Cardiac muscle cell (in vitro differentiated cells and primary cell): ENCODE data around the gene ITIH4. TPM values are rescaled to one million over a fixed set of nuclear protein-coding genes. Genes with fewer than 3 reads are reported as not detected.

Source experiments
- DNase-seq, 2 donors: peaks; one replicate each; pipeline versions ENCODE4 v3.0.0 to v3.0.0-alpha.2; 2010 to 2017; ENCODE audit warnings: low read depth in 1 of 2, low spot score in 1 of 2
- H3K27ac ChIP-seq: fragments of 200-600 bp; sonication (generic); 2 replicates; pipeline ENCODE4 v1.5.1; 2016
- H3K27me3 ChIP-seq: fragments of 200-600 bp; sonication (generic); 2 replicates; pipeline ENCODE4 v1.6.0; 2016; ENCODE audit warnings: control low read depth
- H3K36me3 ChIP-seq: fragments of 200-600 bp; sonication (generic); 2 replicates; pipeline ENCODE4 v1.5.1; 2016; ENCODE audit warnings: control low read depth
- H3K4me1 ChIP-seq: fragments of 200-600 bp; sonication (generic); 2 replicates; pipeline ENCODE4 v1.8.1; 2017; ENCODE audit warnings: low read depth, mild to moderate bottlenecking, mixed run types
- H3K4me3 ChIP-seq: fragments of 200-600 bp; sonication (generic); 2 replicates; pipeline ENCODE4 v1.5.1; 2016; ENCODE audit warnings: mild to moderate bottlenecking
- H3K9me3 ChIP-seq: fragments of 200-600 bp; sonication (generic); 2 replicates; pipeline ENCODE4 v1.5.1; 2017; ENCODE audit warnings: low read depth, mild to moderate bottlenecking, control low read depth
- polyA plus RNA-seq: library from polyadenylated mRNA; unstranded; fragments of >200 nt; fragmentation: Nextera tagmentation; extraction: Ambion mirVana; gene quantifications from 2 replicates; pipeline ENCODE4 v1.2.1, GENCODE V29; 2016
- total RNA-seq: library from RNA; depleted of rRNA; stranded (reverse); fragments of >200 nt; gene quantifications from 2 replicates; pipeline ENCODE4 v1.2.3, GENCODE V29; 2016
- TF ChIP-seq, protein P1 (sequence below): IDR thresholded peaks from 2 replicates; pipeline ENCODE4 v1.5.1; 2012; ENCODE audit warnings: low read depth, mild to moderate bottlenecking, low read length

ITIH4 gene
- total and polyA plus RNA-seq, 2 experiments from 2014 or later: 2.0 to 2.9 TPM

DNA sequence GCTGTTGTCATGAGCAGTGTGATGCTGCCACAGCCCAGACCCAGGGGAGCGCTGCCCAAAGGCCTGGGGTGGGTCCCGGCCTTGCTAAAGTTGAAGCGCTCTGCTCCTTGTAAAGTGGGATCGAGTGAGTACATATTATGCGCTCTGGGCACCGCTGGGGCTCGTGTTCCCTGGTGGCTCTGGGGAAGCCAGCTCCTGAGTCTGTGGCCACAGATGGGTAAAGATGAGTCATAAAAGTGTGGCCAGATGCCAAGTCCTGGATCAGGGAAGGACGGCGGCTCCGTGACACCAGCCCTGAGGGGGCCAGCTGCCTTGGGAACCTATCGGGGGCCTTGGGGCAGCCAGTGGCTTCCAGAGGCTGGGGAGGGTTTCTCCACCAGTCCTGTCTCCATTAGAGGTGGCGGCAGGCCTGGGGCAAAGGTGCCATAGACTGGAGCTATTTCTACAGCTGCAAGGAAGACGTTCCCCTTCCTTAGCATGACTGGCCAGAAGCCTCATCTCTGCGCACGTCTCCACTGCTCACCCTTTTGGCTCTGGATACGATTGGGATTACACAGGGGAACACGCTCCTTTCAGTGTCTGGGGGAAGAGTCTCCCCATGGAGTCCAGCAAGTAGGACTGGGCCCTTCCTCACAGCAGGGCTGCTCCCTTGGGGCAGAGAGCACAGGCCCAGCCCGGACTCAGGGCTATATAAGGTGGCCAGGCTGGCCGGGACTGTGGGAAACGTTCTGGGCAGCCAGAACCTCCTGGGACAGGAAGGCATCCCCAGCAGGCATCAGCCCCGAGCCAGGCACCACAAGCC, 1.2 kb upstream of the ITIH4 start:
- Histone ChIP-seq H3K27ac (no peak overlapping the region), H3K36me3 (no peaks in the 10 kb centered on the region), H3K9me3 (no peaks in the 10 kb centered on the region), H3K4me1 (no peaks in the 10 kb centered on the region), H3K4me3 (no peak overlapping the region), H3K27me3 (no peaks in the 10 kb centered on the region)
- TF ChIP-seq, protein P1, sequence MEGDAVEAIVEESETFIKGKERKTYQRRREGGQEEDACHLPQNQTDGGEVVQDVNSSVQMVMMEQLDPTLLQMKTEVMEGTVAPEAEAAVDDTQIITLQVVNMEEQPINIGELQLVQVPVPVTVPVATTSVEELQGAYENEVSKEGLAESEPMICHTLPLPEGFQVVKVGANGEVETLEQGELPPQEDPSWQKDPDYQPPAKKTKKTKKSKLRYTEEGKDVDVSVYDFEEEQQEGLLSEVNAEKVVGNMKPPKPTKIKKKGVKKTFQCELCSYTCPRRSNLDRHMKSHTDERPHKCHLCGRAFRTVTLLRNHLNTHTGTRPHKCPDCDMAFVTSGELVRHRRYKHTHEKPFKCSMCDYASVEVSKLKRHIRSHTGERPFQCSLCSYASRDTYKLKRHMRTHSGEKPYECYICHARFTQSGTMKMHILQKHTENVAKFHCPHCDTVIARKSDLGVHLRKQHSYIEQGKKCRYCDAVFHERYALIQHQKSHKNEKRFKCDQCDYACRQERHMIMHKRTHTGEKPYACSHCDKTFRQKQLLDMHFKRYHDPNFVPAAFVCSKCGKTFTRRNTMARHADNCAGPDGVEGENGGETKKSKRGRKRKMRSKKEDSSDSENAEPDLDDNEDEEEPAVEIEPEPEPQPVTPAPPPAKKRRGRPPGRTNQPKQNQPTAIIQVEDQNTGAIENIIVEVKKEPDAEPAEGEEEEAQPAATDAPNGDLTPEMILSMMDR: no peak
- peak in 1 of 2 donors; percentile 74 for DNase-seq

DNA sequence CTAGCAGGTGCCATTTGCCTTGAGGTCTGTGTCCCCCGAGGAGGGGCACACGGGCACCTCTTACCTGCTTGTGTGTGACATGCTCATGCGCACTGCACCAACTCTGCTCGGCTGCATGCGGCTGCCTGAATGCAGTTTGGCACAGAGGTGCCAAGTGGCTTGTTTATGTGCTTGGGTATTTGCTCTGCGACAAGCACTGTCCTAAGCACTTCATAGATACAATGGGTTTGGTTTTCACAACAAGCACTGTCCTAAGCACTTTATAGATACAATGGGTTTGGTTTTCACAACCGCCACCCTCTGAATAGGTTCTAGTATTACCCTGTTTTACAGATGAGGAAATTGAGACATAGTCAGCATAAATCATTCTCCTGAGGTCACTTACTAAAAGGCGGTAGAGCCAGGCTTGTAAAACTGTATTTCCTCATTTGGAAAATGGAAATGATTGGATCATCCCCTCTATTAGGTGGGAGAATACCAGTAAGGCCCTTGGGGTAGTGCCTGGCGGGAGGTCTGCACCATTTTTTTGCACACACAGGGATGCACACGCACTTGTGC, 487 bp downstream of the ITIH4 start:
- Histone ChIP-seq H3K9me3 (no peaks in the 10 kb centered on the region), H3K4me3 (no peak overlapping the region), H3K27ac (no peak overlapping the region), H3K36me3 (no peaks in the 10 kb centered on the region), H3K27me3 (no peaks in the 10 kb centered on the region), H3K4me1 (no peaks in the 10 kb centered on the region)
- DNase-seq: no peak
- TF ChIP-seq, protein P1: no peak

DNA sequence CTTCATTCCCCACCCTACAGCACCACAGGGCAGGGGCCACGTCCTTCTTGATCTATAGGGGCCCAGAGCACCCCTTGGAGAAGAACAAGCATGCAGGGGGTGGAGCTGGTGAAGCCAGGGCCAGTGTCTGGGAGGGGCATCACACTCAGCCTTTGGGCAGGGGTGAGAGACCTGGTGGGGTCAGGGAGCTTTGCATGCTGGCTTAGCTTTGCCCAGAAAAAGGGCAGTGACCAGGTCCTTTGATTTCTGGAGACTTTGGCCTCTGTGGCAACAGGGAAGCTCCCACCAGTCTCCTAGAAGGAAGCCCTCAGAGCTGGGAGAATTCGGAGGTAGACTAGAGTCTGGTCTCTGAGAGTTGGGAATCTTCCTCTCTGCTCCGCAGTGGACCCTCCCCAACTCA, 990 bp downstream of the ITIH4 start:
- TF ChIP-seq, protein P1: no peak
- no peaks in the 10 kb centered on the region for H3K36me3 ChIP-seq
- no peaks in the 10 kb centered on the region for H3K9me3 ChIP-seq
- no peaks in the 10 kb centered on the region for H3K4me1 ChIP-seq
- DNase-seq: no peak
- H3K27ac ChIP-seq: no peak overlapping the region
- no peak overlapping the region for H3K4me3 ChIP-seq
- H3K27me3 ChIP-seq: no peaks in the 10 kb centered on the region

DNA sequence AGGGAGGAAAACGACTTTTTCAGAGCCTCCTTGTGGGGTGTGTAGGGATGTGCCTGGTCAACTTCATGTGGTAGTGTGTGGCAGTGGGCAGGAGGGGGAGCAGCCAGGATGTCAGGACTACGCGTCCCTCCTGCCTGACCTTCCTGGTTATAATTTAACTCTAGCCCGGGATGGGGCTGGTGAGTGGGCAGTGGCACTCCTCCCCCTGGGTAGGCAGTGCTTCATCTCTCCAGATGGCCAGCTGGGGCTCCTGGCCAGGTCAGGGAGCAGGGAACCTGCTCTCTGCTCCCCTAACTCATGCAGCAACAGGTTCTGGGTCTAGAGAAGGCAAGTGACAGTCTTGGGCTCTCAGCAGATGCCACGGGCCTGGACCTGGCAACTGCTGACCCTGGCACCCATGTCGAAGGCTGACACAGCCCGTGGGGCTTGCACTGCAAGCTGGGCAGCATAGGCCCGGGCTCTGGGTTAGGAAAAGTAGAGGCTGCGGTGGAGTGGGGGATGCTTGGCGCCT, 2.6 kb downstream of the ITIH4 start:
- Histone ChIP-seq H3K9me3 (no peaks in the 10 kb centered on the region), H3K27ac (no peak overlapping the region), H3K36me3 (no peaks in the 10 kb centered on the region), H3K27me3 (no peaks in the 10 kb centered on the region), H3K4me3 (no peak overlapping the region), H3K4me1 (no peaks in the 10 kb centered on the region)
- no peak for DNase-seq
- TF ChIP-seq, protein P1: peak; percentile 10

DNA sequence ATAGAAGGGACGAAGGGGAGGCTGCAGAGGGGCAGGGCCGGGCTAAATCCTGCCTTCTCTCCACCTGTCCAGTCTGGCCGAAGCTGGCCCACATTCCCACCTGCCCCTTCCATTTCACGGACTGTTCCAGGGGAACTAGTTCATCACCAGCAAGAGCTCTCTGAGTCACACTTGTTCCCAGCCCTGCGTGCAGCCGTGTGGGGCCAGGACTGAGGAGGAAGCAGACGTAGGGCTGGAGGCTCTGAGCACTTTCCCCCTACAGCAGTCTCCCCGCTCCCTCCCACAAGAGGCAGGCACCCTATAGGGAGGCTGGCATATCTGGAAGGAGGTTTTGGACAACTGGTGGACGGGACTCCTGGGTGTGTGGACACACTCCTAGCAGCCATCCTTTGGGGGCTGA, 3.0 kb downstream of the ITIH4 start:
- no peaks in the 10 kb centered on the region for H3K36me3 ChIP-seq
- H3K9me3 ChIP-seq: no peaks in the 10 kb centered on the region
- no peaks in the 10 kb centered on the region for H3K27me3 ChIP-seq
- H3K27ac ChIP-seq: no peak overlapping the region
- TF ChIP-seq, protein P1: no peak
- DNase-seq: peak in 1 of 2 donors; percentile 23
- H3K4me3 ChIP-seq: no peak overlapping the region
- H3K4me1 ChIP-seq: no peaks in the 10 kb centered on the region
